ENCODE data around the gene CBX4. TPM values are rescaled to one million over a fixed set of nuclear protein-coding genes. Genes with fewer than 3 reads are reported as not detected.

Gene CBX4
- total and polyA plus RNA-seq, 2 of the 13 experiments (the other 11 are each of a cell fraction or from before 2014, with no cell fraction given): 25.8 to 50.8 TPM

DNA sequence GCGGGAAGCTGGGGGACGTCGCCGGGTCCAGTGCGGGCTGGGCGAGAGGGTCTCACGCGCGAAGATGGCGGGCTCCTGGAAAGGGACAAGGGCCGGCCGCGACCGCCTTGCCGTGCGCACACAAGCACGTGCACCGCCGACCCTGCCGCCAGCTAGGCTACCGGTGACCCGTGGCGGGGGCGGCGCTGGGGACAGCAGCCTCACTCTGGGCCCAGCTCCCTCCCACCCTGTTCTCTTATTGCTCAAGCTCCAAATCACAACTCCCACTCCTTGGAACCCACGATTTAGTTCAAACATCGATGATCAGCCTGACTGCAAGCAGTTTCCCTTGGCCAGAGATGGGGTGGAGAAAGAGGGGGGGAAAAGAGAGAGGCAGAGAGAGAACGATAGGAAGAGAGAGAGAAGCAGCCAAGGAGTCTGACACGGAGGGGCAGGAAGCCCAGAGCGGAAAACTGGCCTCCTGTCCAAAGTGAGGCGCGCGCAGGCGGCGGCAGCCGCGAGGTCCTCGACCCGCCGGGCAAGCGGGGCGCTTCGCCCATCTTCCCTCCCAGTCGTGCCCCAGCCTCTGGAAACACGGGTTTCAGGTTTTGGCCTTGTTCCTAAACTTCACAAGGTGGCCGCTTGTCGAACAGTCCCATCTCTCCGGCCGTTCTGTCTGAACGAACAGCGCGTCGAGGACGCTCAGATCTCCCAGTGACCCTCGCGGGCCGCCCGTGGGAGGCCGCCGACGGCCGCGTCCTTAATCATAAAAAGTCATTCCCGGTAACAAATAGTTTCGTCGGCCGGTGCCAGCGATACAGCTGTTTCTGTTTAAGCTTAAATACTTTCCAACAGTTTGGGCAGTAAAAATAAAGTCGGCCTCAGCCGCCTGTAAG is 40.7 kb downstream of the CBX4 start (continued):
- TF ChIP-seq REST (IDR thresholded peaks at IDR 0.05; ENCODE audit: borderline replicate concordance in 1 of 2, low read depth in 1 of 2, low read length in 2 of 2) (no peak), RARA (CRISPR knock-in tag; IDR thresholded peaks at IDR 0.05) (no peak), ZNF354B (CRISPR knock-in tag; IDR thresholded peaks at IDR 0.05) (no peak), MAZ (IDR thresholded peaks at IDR 0.05; ENCODE audit: borderline replicate concordance, low read depth, low read length) (no peak), MAZ (CRISPR knock-in tag; IDR thresholded peaks at IDR 0.05; ENCODE audit: low read depth) (no peak), ZNF777 (CRISPR knock-in tag; IDR thresholded peaks at IDR 0.05) (peak; percentile 86), ZKSCAN5 (CRISPR knock-in tag; IDR thresholded peaks at IDR 0.05) (no peak), ZNF788 (CRISPR knock-in tag; IDR thresholded peaks at IDR 0.05; ENCODE audit: borderline replicate concordance) (no peak; the same call in 1 of the 2 replicates), CEBPB (IDR thresholded peaks at IDR 0.05; ENCODE audit: borderline replicate concordance, low read depth, low read length) (no peak), PRPF4 (IDR thresholded peaks at IDR 0.05; ENCODE audit: low read depth, low read length, poor library complexity, severe bottlenecking) (no peak), ZFP36 (IDR thresholded peaks at IDR 0.05; ENCODE audit: borderline replicate concordance, low read depth, low read length, partially characterized antibody) (no peak), IRF9 (CRISPR knock-in tag; IDR thresholded peaks at IDR 0.05; ENCODE audit: borderline replicate concordance) (no peak), ZBTB21 (CRISPR knock-in tag; IDR thresholded peaks at IDR 0.05) (no peak), ZNF724P (CRISPR knock-in tag; IDR thresholded peaks at IDR 0.05; ENCODE audit: borderline replicate concordance) (no peak), ATAD3A (CRISPR knock-in tag; IDR thresholded peaks at IDR 0.05) (no peak), ZNF350 (CRISPR knock-in tag; IDR thresholded peaks at IDR 0.05; ENCODE audit: borderline replicate concordance, low read depth) (peak; percentile 50; the same call in 1 of the 2 replicates), ZNF644 (CRISPR knock-in tag; IDR thresholded peaks at IDR 0.05; ENCODE audit: low read depth) (no peak), ZNF224 (CRISPR knock-in tag; IDR thresholded peaks at IDR 0.05) (no peak), ZNF7 (CRISPR knock-in tag; IDR thresholded peaks at IDR 0.05) (no peak), MED8 (CRISPR knock-in tag; IDR thresholded peaks at IDR 0.05; ENCODE audit: insufficient replicate concordance) (no peak), ZBTB46 (CRISPR knock-in tag; IDR thresholded peaks at IDR 0.05; ENCODE audit: borderline replicate concordance) (no peak)
- TF ChIP-seq, protein P1, sequence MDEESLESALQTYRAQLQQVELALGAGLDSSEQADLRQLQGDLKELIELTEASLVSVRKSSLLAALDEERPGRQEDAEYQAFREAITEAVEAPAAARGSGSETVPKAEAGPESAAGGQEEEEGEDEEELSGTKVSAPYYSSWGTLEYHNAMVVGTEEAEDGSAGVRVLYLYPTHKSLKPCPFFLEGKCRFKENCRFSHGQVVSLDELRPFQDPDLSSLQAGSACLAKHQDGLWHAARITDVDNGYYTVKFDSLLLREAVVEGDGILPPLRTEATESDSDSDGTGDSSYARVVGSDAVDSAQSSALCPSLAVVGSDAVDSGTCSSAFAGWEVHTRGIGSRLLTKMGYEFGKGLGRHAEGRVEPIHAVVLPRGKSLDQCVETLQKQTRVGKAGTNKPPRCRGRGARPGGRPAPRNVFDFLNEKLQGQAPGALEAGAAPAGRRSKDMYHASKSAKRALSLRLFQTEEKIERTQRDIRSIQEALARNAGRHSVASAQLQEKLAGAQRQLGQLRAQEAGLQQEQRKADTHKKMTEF (CRISPR knock-in tag; IDR thresholded peaks at IDR 0.05): peak; percentile 60; the same call in 1 of the 2 replicates
